Hematopoietic multipotent progenitor cell treated with erythropoietin and hydrocortisone succinate and interleukin-3 and kit ligand, for 15 days (in vitro differentiated cells): Measurements from ENCODE around the gene NCEH1.
A peak's percentile ranks its signal among the peaks of the same experiment; 100 is the strongest.
"Not testable (repeated sequence)": the region's sequence is repeated elsewhere in the genome, so short reads cannot be mapped to it uniquely, and the experiment has no call there.

Source experiments
- DNase-seq: peaks from one replicate; pipeline ENCODE4 v3.0.0-alpha.2; 2015; ENCODE audit warnings: low spot score

Gene NCEH1

GRCh38 chr3:172710664-172711453 lies at the start of gene NCEH1:
NCEH1 (minus strand) TSS chr3:172711067; CDS start chr3:172710984, 83 bp downstream.
- DNase-seq, result peak; percentile 94

GRCh38 chr3:172760416-172760815 lies 49.5 kb upstream of the NCEH1 start:
- DNase-seq, result not testable (repeated sequence)

DNA sequence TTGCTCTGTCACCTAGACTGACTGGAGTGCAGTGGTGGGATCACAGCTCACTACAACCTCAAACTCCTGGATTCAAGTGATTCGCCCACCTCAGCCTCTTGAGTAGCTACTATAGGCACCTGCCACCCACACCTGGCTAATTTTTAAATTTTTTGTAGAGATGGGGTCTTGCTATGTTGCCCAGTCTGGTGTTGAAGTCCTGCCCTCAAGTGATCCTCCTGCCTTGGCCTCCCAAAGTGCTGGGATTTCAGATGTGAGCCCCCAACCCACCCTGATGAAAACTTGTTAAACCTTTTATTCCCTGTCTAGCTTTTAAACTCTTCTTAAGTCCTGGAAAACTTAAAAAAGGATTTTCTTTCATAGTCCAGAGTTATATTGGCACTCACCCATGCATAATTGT lies 42.3 kb upstream of the NCEH1 start:
- DNase-seq, result no peak

DNA sequence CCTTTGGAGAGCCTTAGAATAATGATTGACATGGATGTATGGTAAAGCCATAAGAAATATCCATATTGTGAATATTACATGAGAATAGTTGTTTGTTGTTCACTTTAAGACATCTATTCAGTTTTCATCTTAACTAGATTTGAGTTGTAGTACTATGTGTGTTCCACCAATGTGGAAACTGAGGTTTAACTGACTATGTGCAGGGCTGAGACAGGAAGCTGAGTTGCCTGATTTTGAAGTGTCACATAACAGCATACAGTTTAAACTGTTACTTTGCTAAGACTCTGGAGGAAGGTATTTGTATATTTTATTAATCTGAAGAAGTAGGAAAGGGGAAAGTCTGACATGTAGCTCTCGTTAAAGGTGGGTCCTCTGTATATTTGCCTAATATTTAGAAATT lies 41.8 kb upstream of the NCEH1 start:
- no peak for DNase-seq

- peak; percentile 23 for DNase-seq
Observed at GRCh38 chr3:172751175-172751704, 40.4 kb upstream of the NCEH1 start.

- DNase-seq, result peak; percentile 99
Observed at GRCh38 chr3:172750368-172751174, 39.7 kb upstream of the NCEH1 start, which contains the start of gene ECT2. ECT2 (plus strand) TSS chr3:172750726; CDS start chr3:172754531, 3,805 bp downstream.

- no peak for DNase-seq
Observed at GRCh38 chr3:172750069-172750367, 39.2 kb upstream of the NCEH1 start.

DNA sequence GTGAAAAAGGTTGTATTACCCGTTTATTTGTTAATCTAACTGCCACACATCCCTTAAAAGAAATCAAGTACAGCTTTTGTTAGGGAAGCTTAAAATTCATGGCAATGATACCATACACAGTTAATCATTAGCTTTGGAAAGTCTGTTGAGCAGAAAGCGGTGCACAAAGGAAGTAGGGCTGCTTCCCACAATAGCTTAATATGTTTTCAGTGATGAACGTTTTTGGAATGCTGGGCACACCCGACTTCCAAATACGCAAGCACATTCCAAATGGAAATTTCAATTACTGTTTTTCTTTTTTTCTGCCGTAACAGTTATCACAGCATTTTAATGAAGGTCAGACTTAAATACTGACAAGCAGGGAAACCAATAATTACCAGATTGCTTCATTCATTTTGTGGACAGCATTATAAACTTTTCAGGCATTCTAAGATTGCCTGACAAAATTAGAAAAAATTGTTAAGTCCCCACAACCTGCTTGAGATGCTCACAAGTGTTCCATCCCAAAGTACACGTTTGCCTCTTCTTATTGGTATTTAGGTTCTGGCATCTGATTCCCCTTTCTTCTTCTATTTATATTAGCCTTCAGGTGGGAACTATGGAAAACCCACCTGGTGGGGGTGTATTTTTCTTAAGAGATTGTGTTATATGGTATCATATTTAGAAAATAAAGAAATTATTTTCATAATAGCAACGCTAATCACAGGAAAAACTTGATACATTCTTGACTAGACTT lies 38.5 kb upstream of the NCEH1 start:
- no peak for DNase-seq

DNA sequence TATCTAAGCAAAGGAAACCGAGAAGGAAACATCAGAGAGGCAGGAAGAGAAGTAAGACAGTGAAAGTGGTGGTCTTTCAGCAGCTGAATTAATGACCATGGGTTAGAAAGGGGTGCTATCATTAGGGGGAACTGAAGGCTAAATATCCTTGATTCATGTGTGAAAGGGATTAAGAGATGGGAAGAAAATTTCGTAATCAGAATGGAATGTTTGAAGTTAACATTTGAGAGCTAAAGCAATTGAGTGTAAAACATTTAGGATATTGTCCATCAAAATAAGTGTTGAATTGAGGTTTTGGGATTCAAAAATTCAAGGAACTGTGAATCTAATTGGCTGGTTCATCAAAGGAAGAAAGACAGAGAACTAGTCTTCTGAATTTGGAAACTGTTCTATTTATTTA lies 35.6 kb upstream of the NCEH1 start:
- no peak for DNase-seq

DNA sequence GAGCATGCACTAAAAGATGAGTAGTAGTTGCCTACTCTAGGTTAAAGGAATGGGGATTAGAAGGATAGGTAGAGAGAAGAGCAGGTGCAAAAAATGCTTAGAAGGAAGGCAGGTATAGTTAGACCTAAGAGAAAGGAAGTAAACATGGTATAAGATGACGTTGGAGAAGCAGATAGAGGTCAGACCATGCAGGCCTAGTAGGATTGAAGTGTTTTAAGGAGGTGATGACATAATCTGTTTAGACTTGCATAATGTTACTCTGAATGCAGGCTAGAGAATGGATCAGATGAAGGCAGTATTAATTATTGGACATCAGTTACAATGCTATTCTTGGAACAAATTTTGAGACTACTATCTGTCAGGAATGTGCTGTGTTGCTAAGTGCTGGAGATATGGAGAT lies 28.6 kb upstream of the NCEH1 start:
- DNase-seq, result no peak

DNA sequence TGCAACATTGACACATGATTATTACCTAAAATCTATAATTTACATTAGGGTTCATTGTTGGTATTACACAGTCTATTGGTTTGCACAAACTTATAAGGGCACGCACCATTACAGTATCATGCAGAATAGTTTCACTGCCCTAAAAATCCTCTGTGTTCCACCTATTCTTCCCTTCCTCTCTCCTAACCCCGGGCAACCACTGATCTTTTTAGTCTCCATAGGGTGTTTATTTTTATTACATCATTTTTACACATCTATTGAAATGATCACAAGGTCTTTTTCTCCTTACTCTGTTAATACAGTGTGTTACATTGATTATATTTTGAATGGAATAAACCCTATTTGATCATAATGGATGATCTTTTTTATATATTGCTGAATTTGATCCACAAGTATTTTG lies 24.1 kb upstream of the NCEH1 start:
- no peak for DNase-seq

DNA sequence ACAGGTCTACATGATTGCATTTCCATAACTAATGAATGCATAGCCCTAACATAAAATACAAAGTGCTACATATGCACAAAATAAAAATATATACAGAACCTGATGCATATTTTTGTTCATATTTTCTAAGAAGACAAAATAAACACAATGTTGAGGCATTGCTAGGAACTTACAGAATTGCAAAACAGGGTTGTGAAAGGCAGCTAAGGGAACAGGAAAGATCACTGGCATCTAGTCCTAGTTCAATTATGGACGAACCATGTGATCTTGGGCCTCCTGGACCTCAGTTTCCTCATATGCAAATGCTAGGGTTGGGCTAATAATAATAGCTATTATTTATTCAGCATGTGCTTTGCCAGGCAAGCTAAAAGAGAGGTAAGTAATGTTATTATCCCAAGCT lies 15.5 kb upstream of the NCEH1 start:
- DNase-seq, result no peak

GRCh38 chr3:172722536-172723040 lies 11.7 kb upstream of the NCEH1 start:
- DNase-seq, result not testable (repeated sequence)

DNA sequence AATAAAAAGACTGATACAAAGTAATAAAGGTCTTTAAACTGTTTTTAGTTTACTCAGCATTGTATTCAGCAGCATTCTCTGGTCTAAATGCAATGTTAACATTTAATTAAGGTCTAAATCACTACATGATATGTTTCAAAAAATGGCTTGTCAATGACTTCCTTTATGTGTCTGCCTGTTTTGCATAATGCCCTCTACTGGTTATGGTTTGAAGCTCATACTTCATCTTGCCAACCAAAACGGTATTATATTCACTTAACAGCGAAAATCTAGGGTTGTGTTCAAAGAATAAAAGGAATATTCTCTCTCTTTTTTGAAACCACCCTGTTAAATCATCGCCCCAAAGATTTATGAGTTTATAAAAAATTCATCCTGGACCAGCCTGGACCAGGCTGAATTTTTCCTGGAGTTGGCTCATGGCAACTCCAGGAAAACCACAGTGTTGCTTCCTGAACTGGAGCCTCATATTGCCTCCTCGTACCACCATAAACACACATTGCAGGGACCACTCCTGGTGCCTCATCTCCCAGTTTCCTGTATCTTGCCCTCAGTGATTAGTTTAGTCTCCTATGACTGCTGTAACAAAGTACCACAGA lies 6.7 kb upstream of the NCEH1 start:
- DNase-seq, result peak; percentile 40

DNA sequence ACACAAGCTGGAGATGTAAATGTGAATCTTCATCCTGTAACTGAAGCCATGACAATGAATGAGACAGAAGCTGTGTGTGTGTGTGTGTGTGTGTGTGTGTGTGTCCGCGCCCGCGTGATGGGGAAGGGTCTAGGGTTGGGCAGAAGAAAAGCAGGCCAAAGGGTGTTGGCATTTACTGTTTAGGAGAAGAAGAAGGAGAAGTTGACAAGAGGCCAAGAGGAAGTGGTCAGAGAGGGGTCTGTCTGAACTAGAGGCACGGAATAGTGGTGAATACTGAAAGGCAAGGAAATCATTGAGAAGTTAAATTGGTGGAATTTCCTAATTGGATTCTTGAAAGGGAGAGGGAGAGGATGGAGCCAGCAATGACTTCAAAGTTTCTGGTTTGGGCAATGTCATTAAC lies 5.6 kb upstream of the NCEH1 start:
- no peak for DNase-seq

DNA sequence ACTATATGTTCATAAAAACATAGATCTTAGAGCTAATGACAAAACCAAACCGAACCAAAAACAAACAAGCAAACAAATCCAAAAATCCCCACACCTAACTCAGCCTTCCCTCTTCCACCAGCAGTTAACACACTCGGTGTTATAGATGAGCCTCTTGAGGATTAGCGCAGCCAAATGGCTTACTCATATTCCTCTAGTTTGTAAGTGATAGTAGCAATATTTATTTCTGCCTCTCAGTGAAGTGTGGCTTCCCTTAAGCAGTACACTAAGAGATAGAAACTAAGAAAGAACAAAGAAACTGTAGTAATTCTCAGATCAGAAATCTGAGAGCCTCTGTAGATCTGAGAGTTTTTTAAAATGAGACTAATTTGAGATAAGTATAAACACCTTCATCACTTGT lies 2.4 kb upstream of the NCEH1 start:
- no peak for DNase-seq

DNA sequence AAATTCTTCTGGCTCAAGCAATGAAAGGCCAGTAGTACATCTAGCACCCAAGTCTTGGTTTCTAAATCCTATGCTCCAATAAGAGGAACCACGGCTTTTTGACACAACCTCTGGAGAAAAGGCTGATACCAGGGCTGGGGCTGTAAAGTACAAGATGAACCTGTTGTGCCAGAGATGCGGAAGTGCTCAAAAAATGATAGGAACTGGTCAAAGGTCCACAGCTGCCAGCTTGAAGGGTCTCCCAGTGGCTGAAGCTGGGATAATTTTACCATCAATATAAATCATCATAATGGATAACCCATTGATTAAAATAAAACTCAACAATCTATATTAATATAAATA lies 558 bp upstream of the NCEH1 start:
- no peak for DNase-seq

GRCh38 chr3:172709774-172710663 lies 848 bp downstream of the NCEH1 start:
- peak; percentile 64 for DNase-seq

- no peak for DNase-seq
Observed at GRCh38 chr3:172708921-172709773, 1.7 kb downstream of the NCEH1 start.

DNA sequence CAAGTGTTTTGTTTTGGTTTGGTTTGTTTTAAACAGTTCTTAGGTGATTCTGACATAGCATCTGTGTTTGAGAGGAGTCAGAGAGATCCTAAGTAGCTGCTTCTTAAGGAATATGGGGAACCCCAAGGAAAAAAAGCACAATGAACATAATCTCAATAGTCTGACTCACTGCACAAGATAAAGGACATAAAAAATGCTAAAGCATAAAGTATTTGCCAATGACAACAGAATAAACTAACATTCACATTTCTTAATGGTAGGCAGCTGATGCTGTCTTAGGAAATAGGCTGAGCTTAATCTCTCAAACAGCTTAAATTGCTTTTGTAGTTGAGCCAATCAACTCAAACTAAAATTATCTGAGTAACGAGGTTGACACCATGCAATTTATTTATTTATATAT lies 2.9 kb downstream of the NCEH1 start:
- peak; percentile 32 for DNase-seq
